Measurements from ENCODE around the gene FAM149B1.
A peak's percentile ranks its signal among the peaks of the same experiment; 100 is the strongest.
"Not testable (repeated sequence)": the region's sequence is repeated elsewhere in the genome, so short reads cannot be mapped to it uniquely, and the experiment has no call there.

FAM149B1 gene

DNA sequence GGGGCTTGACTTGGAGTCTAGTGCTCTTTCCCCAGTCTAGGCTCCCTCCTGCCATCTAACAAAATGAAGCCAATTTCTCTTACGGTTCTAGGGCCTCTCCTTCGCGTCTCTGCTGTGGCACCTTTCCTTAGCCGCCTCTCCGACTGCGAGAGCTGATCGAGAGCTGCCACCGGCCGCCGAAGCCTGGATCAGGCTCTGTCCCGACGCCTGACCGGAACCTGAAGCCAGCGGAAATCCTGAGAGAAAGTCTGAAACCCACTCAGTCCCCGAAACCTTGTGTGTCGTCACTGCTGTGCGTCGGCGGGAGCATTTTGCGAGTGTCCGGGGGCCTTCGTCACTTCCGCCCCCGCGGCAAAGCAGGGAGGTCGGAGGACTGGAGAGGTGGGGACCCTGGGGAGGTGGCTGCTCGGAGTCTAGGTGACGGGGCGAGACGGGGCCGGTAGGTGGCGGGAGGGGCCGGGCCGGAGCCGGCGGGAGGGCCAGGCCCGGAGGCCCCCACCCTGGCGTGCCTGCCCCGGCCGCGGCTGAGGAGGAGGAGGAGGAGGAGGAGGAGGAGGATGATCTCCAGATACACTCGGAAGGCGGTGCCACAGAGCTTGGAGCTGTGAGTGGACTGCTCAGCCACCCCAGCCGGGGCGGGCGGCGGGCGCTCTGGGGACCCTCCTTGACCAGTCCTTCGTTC, at the start of gene FAM149B1, which contains the start of gene ECD:
Gene FAM149B1 (plus strand): TSS at position 337 of the 682 bp plus-strand sequence. CDS start 221 bp downstream, at position 558.
Gene ECD (minus strand): TSS at position 226 of the 682 bp plus-strand sequence. CDS start 4,071 bp downstream, outside the sequence.
- peak; percentile 58 for DNase-seq

DNA sequence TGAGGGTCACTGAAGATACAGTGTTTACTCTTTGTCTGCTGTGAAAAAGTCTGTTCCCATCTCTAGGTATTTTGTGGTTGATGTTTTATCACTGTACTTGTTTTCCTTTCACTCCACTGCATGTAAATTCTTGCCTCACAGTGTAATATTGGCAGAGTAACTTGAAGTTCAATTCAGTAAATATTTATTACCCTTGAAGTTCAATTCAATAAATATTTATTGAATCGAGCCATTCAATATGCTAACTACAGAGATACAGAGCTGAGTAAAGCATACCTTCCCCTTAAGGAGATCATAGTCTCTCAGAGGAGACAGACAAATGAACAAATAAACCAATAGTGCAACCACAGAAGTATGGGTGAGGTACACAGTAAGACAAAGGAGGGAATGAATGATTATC, 48.5 kb upstream of the FAM149B1 start:
- no peak for DNase-seq

DNA sequence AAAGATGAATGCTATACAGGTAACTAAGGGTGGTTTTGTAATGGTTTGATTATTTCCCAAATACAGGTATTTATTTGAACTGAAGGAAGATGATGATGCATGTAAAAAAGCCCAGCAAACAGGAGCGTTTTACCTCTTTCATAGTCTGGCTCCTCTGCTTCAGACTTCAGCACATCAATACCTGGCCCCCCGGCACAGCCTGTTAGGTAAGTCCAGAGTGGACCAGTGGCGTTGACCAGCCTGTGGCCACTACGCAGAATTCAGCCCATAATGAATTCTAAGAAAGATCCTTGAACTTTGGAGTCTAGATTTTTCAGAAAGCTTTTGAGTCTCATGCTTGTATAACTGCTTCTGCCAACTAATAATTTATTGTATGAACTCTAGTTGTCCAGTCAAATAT, 48.0 kb upstream of the FAM149B1 start:
- DNase-seq = no peak

DNA sequence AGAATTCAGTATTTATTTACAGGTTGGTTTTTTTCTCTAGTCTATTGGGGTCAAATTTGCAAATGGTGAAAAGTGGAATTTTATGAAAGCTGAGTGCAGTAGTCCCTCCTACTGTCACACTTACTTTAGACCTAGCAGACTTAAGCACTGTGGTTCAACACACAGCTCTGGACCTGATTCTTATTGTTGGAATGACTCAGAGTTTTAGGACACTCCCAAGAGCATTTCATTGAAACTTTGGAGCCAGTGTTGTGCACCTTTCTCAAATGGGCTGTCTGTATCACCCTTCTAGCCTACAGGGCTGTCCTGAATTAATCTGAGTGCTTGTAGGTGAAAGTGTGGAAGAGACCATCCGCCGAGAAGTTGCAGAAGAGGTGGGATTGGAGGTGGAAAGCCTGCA, 41.6 kb upstream of the FAM149B1 start:
- DNase-seq = no peak

DNA sequence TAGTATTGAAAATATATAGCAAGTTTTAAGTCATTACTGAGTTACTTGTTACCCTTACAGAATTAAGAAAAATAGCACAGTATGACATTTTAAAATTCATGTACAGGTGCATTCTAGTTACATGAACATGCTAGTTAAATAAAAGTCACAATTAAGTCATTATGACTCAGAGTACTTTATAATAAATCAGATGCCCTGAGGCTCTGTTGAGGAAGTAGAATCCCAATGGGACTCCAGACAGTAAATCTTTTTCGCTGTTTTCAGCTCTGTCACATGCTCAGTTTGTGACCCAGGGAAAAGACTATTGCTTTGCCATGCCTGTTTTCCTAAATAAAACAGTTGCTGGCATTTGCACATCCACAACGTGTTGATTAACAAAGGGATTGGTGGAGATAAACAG, 36.6 kb upstream of the FAM149B1 start:
- DNase-seq = no peak

DNA sequence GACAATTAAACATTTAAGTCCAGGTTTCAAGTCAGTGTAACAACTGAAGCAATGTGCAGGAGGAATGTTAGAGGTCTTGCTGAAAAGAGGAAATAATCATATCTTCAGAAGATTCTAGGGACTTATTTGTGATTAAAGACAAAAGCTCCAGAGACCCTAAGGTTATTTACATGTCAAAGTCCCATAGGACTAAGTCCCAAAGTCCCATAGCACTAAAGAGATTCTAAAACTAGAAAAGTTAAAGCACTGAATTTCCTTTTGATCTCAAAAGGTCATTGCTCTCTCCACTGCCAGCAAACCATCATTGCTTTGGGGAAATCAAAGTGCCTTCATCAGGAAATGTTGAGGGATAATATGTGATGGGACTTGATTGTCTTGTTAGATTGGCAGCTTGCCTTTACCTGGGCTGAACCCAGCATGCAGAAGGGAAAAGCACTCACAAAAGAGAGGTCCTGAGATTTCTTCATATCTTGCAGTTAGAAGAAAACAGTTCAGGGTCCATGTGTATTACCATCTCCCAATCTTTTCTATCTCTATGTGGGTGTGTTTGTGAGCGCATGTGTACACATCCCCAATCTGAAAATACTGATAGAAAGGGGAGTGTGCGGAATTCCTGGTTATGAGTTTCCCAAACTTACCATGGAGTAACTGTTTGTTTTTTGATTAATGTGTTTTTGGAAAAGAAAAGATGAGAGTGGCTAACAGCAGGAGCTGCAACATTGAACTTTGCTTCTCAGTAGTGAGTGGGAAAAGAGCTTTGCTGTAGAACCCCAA, 35.8 kb upstream of the FAM149B1 start:
- no peak for DNase-seq

DNA sequence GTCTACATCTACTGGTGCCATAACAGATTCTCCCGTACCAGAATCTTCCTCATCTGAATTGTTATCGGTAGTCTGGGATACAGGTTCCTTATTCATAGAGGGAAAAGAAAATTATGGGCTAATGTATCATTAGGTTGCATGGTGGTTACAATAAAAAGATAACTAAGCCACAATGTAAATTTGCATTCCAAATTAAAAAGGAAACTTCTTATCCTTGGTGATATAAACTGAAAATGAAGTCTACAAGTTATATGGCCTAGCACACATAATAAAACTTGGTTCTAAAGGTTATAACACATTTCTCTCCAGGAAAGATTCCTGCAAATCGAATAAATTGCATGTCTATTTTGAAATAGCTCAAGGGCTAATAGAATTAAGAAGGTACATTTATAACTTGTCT, 33.2 kb upstream of the FAM149B1 start:
- DNase-seq = no peak

DNA sequence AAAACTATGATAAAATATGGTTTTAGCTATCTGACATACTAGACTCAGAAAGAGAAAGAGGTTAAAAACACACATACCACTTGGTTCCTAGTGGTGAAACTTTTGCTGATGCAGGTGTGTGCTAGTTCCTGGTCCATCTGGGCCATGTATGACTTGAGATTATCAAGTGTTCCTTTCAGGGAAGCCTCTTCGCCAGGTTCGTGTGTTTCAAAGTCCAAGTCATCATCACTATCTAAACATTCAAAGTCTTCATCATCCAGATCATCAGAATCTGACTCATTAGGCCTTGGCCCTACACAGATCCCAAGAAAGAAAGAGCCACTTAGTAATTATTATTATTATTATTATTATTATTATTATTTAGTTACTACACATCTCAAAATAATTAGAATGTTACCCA, 31.3 kb upstream of the FAM149B1 start:
- no peak for DNase-seq

DNA sequence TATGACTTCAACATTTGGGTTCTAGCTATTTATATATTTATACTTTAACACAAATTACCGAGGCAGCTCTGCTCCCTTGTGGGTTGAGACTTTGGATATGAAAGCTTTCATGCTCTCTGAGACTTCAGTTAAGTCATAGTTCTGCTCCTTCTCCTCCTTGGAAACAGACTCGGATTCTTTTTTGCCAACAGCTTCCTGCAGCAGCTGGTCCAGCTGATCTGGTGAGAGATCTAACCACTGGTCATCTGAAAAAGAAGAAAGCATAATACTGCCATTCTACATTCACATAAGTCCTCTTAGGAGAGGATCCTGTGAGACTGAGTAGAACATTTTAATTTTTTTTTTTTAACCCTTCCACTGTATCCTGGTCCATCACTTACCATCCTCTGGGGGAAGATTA, 28.7 kb upstream of the FAM149B1 start:
- no peak for DNase-seq

DNA sequence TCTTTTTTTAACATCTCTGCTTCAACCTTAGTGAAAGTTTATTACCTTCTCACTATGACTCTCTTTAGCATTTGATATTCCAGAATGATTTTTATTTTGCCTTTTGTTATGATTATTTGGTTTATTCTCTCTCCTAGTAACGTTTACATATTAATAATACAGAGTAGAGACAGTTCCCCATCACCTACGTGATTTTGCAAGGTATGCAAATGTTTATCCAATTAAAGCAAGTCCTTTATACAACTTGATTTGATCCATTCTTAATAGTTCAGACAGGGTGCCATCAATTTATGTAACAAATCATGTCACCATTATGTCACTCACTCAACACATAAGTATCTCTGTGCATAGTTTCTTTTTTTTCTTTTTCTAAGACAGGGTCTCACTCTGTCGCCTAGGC, 26.3 kb upstream of the FAM149B1 start:
- no peak for DNase-seq

DNA sequence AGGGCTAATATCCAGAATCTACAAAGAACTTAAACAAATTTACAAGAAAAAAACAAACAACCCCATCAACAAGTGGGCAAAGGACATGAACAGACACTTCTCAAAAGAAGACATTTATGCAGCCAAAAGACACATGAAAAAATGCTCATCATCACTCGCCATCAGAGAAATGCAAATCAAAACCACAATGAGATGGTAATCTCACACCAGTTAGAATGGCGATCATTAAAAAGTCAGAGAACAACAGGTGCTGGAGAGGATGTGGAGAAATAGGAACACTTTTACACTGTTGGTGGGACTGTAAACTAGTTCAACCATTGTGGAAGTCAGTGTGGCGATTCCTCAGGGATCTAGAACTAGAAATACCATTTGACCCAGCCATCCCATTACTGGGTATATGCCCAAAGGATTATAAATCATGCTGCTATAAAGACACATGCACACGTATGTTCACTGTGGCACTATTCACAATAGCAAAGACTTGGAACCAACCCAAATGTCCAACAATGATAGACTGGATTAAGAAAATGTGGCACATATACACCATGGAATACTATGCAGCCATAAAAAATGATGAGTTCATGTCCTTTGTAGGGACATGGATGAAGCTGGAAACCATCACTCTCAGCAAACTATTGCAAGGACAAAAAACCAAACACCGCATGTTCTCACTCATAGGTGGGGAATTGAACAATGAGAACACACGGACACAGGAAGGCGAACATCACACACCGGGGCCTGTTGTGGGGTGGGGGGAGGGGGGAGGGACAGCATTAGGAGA, 17.1 kb upstream of the FAM149B1 start:
- DNase-seq = not testable (repeated sequence)

DNA sequence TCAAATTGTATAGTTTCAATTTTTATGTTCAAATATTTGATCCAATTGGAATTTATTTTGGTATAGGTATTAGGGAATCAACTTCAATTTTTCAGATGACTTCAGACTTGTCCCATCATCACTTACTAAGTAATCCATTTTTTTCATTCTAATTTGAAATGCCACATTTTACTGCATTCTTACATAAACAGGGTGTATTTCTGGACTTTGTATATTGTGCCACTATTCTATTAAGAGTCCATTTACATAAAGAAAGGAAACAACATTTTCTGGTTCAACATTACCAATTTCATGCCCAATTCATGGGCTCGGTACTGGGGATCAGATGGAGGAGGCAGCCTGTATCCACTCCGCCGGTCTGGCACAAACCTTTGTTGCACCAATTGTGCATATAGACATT, 15.9 kb upstream of the FAM149B1 start:
- DNase-seq = no peak

DNA sequence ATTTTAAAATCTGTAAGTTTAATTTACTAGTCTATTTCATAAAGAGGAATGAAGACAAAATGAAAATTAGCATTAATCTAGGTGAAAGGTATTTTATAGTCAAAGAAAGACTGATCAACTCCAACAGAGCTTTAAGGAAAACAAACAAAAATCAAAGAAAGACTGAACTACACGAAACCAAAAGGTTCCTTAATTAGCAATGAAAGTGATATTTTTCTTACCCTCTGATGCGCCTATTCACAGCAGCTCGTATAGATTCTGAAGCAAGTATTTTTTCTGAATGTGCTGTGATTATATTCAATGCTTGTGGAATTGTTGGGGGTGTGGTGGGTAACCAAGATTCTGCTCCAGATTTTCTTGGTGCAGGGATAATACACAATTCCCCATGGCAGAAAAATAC, 11.9 kb upstream of the FAM149B1 start:
- DNase-seq = no peak

DNA sequence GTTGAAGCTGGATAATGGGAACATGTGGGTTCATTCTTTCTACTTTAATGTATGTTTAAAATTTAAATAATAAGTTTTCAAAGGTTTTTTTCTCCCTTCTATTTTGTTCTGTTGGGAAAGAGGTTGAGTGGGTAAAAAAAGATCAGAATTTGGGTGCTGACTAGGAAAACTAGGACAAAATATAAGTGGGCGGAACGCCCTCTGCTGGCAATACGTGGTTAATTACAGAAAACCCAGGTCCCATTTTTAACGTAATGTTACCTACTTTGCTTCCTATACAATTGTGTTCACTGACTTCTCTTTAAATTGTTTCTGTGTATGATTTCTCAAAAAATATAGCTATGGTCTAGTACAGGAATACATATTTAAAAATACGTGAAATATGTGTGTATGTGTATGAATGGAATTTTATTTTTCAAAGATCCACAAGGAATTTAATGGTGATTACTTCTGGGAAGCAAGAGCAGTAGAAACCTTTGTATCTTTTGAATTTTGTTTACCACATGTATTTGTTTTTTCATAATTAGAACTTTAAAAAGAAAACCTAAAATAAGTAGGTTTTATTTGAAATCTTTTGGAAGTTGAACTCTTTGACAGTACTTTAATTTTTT, 8.8 kb upstream of the FAM149B1 start:
- peak; percentile 5 for DNase-seq

DNA sequence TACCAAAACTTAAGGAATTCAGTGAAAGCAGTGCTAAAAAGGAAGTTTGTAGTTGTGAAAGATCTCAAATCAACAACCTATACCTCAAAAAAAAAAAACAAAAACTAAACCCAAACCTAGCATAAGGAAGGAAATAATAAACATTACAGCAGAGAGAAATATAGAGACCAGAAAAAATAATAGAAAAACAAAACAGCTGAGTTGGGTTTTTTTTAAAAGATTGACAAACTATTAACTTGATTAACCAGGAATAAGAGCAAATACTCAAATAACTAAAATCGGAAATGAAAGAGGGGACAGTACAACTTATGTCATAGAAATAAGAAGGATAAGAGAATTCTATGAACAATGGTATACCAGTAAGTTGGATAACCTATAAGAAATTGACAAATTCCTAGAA, 6.8 kb upstream of the FAM149B1 start:
- no peak for DNase-seq

DNA sequence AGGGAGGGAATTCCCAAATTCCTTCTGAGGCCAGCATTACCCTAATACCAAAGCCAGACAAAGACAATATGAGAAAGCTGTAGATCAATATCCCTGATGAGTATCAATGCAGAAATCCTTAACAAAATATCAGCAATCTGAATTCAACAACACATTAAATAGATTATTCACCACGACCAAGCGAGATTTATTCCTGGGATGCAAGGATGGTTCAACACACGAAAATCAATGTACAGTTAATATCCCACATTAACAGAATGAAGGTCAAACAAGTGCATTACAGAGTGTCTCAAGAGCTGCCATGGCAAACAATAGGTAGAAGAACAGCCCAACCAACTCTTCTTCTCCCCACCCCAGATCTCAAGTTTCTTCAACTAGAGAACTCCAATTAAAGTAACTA, 6.3 kb upstream of the FAM149B1 start:
- DNase-seq = no peak

DNA sequence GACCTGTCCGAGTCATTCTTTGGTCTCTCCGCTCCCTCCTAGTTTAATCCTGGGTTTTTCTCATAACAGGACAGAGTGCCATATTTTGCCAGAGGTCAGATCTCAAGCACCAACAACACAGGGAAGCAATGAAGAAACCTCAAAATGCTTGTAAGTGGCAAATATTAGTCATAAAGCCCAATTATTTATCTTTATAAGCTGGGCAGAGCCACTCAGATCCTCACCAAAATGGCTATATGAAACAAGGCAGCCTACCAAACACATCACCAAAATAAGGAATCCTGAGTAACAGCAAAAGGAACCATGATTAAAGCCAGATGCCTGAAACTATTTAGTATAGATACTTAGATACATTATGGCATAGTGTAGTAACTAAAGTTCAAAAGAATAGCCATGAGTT, 4.8 kb upstream of the FAM149B1 start:
- no peak for DNase-seq

DNA sequence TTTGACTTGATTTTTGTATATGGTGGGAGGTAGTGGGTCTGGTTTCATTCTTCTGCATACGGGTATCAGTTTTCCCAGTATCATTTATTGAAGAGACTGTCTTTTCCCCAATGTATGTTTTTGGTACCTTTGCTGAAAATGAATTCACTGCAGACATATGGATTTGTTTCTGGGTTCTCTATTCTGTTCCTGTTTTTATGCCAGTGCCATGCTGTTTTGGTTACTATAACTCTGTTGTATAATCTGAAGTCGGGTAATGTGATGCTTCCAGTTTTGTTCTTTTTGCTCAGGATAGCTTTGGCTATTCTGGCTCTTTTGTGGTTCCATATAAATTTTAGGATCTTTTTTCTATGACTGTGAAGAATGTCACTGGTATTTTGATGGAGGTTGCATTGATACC, 947 bp upstream of the FAM149B1 start:
- DNase-seq = no peak

DNA sequence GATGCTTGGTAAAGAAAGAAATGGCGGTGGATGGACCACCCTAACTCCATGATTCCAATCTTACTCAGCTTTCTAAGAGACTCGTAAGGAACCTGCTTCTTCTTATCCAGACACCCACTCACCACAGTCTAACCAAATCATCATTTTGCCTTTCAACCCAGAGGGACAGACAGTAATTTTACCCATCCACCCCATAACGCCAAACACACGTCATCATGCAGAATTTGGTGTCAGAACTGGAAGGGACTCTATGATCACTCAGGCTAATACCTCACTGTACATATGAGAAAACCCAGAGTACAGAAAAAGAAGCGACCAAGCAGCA, 499 bp upstream of the FAM149B1 start:
- no peak for DNase-seq

DNA sequence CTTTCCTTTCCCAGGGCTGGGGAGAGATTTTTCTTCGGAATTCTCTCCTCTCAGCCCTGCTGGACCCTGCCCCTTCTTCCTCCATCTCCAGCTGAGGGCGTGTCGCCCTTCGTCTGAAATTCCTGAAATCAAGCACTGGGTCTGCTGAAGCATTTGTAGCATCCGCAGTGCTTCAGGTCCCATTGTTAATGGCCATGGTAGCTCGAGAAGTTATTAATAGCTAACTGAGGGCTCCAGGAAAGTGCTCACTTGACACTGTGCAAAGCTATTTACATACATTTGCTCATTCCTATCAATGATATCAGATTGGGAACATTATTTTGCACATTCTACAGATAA, 515 bp downstream of the FAM149B1 start:
- DNase-seq = no peak

DNA sequence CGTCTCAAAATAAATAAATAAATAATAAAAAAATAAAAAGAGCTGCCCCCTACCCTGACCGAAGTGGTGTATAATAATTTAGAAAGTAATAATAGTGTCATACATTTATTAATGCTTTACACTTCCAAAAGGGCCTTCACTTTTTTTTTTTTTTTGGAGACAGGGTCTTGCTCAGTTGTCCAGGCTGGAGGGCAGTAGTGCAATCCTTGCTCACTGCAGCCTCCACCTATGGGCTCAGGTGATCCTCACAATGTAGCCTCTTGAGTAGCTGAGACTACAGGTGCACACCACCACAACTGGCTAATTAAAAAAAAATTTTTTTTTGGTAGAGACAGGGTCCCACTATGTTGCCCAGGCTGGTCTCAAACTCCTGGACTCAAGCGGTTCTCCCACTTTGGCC, 1.4 kb downstream of the FAM149B1 start:
- no peak for DNase-seq

DNA sequence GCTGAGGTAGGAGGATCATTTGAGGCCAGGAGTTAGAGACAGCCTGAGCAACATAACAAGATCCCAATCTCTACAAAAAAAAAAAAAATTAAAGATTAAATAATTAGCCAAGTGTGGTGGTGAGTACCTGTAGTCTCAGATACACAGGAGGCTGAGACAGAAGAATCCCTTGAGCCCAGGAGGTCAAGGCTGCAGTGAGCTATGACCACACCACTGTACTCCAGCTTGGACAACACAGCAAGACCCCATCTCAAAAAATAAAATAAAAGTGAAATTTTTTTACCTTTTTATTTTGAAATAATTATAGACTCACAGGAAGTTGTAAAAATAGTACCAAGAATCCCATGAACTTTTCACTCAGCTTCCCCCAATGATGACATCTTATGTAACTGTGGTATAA, 4.9 kb downstream of the FAM149B1 start:
- DNase-seq = no peak

DNA sequence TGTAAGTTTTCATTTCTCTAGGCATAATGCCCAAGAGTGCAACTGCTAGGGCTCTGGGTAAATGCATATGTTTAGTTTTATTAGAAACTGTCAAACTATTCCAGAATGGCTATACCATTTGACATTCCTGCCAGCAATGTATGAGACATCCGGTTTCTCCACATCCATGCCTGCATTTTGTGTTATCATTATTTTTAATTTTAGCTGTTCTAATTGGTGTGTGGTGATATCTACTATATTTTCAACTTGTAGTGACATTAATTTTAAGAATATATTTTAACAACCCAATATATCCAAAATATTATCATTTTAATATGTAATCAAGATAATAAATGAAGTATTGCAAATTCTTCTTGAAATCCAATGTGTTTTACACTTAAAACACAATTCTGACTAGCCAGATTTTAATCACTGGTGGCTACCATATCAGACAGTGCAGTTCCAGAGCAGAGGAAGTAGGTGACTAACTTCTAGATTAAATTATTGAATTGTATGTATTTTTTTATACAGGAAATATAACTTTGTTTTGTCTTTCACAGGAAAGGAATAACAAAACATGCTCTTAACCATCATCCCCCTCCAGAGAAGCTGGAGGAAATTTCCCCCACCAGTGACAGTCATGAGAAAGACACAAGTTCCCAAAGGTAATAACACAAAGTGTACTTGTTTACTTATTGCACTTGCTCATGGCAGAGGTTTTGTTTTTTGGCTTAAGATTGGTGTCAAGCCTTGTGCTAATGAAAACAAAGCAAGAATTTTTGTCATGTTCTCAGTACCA, 6.4 kb downstream of the FAM149B1 start:
- no peak for DNase-seq
